IPS-18a (cell line): ENCODE data around the gene TMEM168.

ENCODE experiments used
- H3K27ac ChIP-seq: one replicate; pipeline ENCODE4 v1.5.1; 2013; ENCODE audit warnings: low read length
- H3K27me3 ChIP-seq: one replicate; pipeline ENCODE4 v1.6.1; 2013; ENCODE audit warnings: mild to moderate bottlenecking, low read length; ENCODE audit not compliant: control insufficient read depth, insufficient read depth
- H3K36me3 ChIP-seq: one replicate; pipeline ENCODE4 v1.6.1; 2013; ENCODE audit warnings: low read depth, low read length; ENCODE audit not compliant: control insufficient read depth
- H3K4me1 ChIP-seq: one replicate; pipeline ENCODE4 v1.6.1; 2013; ENCODE audit warnings: low read depth, low read length; ENCODE audit not compliant: control insufficient read depth
- H3K4me3 ChIP-seq: one replicate; pipeline ENCODE4 v1.5.1; 2013; ENCODE audit warnings: low read length
- H3K9ac ChIP-seq: one replicate; pipeline ENCODE4 v1.6.1; 2013; ENCODE audit warnings: mild to moderate bottlenecking, low read length, moderate library complexity
- H3K9me3 ChIP-seq: one replicate; pipeline ENCODE4 v1.6.1; 2013; ENCODE audit warnings: low read depth, low read length; ENCODE audit not compliant: control insufficient read depth

TMEM168 gene

DNA sequence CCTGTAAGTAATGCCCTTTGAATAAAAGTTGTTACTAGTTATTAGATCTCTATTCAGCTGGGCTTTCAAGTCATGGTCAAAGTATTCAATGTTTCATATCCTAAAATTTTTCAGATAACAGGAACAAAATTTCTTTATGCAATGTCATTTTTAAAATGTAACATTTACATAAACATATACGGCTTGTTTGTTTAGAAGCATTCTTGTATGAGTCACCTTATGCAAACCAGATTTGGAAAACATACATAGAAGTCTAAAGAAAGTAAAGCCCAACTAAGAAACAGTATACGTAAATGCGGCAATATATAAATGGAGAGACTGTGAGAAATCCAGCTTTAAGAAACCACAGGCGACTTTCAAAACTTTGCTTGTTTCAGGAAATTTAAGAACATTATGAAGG is 10.5 kb downstream of the TMEM168 start:
- Histone ChIP-seq H3K4me3 (no peak overlapping the region), H3K27me3 (no peaks in the 10 kb centered on the region), H3K27ac (no peak overlapping the region), H3K9me3 (no peaks in the 10 kb centered on the region), H3K9ac (no peak overlapping the region), H3K4me1 (no peaks in the 10 kb centered on the region), H3K36me3 (no peaks in the 10 kb centered on the region)

DNA sequence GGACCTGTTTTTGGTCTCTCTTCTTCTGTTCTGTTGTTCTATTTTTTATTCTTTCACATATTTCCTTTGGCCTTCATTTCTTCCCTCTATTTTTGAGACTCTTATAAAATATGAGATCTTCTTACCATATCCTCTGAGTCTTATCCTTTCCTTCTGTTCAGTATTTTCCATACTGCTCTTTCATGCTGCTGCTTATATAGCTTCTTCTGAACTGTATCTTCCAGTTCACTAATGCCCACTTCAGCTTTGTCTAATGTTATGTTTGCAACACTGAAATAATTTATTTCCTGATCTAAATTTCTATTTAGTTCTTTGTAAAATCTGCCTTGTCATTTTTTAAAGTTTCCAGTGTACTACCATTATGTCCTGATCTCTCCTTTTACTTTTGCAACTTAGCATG is 12.8 kb downstream of the TMEM168 start:
- Histone ChIP-seq H3K9ac (no peak overlapping the region), H3K4me1 (no peaks in the 10 kb centered on the region), H3K4me3 (no peak overlapping the region), H3K36me3 (no peaks in the 10 kb centered on the region), H3K27me3 (no peaks in the 10 kb centered on the region), H3K9me3 (no peaks in the 10 kb centered on the region), H3K27ac (no peak overlapping the region)

DNA sequence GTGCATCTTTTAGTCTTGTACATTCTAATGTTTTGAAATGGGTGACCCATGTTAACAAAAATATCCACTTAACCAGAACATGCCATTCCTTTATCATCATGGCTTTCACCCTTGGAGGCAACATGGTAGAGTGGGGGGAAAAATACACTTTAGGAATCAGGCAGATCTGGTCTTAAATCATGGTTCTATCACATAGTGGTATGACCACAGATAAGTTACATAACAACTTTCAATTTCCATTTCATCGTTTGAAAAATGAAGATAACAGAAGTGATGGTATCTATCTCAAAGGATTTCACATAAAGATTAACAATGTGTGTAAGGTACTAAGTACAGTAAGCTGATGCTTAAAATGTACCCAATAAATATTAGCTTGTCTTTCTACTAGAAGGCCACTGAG is 19.0 kb downstream of the TMEM168 start:
- no peaks in the 10 kb centered on the region for H3K4me1 ChIP-seq
- H3K36me3 ChIP-seq, result no peaks in the 10 kb centered on the region
- no peak overlapping the region for H3K9ac ChIP-seq
- H3K27me3 ChIP-seq, result no peaks in the 10 kb centered on the region
- no peak overlapping the region for H3K4me3 ChIP-seq
- H3K27ac ChIP-seq, result no peak overlapping the region
- no peaks in the 10 kb centered on the region for H3K9me3 ChIP-seq

DNA sequence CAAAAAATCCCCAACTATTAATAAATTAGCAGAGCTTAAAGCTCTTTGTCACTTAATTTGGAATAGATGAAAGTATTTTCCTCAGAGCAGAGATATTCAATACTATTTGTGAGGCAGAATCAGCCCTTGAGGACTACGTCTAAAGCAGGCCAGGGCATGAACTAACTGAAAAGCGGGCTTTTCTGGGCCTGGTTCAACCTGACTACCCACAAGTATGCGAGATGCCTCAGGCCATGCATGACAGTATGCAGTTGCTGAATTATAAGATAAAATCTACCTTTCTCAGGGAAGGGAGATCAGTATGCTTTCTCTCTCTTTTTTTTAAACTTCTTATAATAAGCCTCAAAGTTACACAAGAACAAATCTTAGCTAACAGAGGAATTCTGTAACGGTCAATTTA is 20.1 kb downstream of the TMEM168 start:
- no peak overlapping the region for H3K4me3 ChIP-seq
- H3K9ac ChIP-seq, result no peak overlapping the region
- no peaks in the 10 kb centered on the region for H3K4me1 ChIP-seq
- H3K27ac ChIP-seq, result no peak overlapping the region
- no peaks in the 10 kb centered on the region for H3K36me3 ChIP-seq
- no peaks in the 10 kb centered on the region for H3K9me3 ChIP-seq
- no peaks in the 10 kb centered on the region for H3K27me3 ChIP-seq

DNA sequence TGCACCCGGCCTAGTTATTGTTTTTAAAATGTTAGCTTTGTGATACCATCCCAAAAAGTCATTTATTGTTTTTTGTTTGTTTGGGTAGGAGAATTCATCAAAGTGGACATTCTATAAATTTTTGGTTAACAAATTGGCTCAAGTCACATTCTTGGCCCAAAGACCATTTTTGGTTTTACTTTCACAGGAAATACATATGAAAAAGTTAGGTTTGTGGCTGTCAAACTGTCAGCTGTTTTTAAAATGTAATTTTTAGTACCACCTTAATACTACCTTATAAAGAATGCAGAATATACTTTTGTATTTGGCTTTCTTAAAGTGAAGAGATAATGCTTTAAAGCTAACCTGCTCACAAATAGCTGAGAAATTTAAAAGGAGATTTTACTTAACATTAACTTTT is 25.1 kb downstream of the TMEM168 start:
- Histone ChIP-seq H3K36me3 (no peaks in the 10 kb centered on the region), H3K27ac (no peak overlapping the region), H3K27me3 (no peaks in the 10 kb centered on the region), H3K9me3 (no peaks in the 10 kb centered on the region), H3K4me3 (no peak overlapping the region), H3K9ac (no peak overlapping the region), H3K4me1 (no peaks in the 10 kb centered on the region)

DNA sequence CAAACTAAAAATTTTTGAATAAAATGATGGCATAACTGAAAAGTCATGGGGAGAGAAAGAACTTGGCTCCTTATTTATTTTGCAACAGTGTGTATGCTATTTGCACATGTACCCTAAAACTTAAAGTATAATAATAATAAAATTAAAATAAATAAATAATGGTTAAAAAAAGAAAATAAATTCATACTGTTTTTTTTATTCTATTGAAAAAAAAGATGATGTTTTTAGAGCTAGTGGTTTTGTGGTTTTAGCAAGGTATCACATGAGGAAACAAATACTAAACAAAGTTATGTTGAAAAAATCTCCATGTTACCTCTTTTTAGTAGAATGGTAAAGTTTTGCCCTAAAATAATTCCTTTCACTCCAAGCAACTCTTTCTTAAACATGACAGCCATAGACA is 26.2 kb downstream of the TMEM168 start:
- Histone ChIP-seq H3K36me3 (no peaks in the 10 kb centered on the region), H3K4me3 (no peak overlapping the region), H3K9ac (no peak overlapping the region), H3K27me3 (no peaks in the 10 kb centered on the region), H3K4me1 (no peaks in the 10 kb centered on the region), H3K27ac (no peak overlapping the region), H3K9me3 (no peaks in the 10 kb centered on the region)

DNA sequence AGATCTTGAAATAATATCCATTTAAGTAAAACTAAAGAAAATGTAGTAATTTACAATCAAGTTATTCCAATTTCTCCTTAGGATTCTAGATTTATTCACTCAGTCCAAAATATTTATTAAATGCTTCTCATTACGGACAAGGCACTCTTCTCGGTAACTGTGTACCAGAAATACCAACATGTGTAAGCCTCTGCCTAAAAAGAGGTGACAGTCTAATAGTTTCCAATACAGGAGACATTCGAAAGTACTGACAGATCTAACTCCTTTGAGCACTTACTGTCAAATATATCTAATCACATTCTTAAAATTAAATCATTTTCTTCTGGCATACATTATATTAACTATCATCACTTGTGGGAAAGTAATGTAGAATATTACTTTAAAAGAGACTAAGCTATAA is 26.9 kb downstream of the TMEM168 start:
- Histone ChIP-seq H3K4me1 (no peaks in the 10 kb centered on the region), H3K36me3 (no peaks in the 10 kb centered on the region), H3K9ac (no peak overlapping the region), H3K27me3 (no peaks in the 10 kb centered on the region), H3K9me3 (no peaks in the 10 kb centered on the region), H3K27ac (no peak overlapping the region), H3K4me3 (no peak overlapping the region)

DNA sequence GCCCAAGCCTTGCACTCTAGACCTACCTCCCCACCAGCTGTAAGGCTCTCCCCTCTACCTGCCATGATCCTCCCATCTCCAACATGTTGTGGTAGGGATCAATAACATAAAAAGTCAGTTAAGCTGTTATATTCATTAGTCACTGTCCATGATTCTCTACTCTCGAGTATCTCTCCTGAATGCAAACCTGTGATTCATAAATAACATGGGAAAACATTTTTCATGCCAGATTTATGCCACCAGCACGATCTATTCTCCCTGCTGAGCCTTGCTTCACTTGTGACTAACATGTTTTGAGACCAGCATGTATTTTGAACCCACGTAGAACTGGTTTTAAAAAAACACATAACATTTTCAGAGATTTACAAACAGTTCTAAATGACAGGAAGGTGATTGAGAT is 30.3 kb downstream of the TMEM168 start:
- Histone ChIP-seq H3K27me3 (no peaks in the 10 kb centered on the region), H3K27ac (no peak overlapping the region), H3K9ac (no peak overlapping the region), H3K9me3 (no peaks in the 10 kb centered on the region), H3K4me3 (no peak overlapping the region), H3K4me1 (no peaks in the 10 kb centered on the region), H3K36me3 (no peaks in the 10 kb centered on the region)

DNA sequence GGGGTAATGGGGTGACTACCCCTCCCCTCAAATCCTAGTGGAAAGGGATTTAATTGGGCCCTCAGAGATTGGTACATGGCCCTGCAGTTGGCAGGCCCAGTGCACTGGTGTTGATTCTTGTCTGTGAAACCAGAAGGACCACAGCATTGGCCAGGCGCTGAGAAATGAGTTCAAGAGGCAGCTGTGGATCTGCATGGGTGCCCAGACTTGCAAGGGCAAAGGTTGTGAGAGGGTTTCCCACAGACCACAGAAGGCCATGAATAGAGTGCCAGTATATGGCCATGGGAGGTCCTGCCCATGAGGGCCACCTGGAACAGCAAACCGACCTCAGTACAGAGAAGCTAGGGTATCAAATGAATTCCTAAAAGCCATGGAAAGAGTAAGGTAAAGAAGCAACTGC is 32.9 kb downstream of the TMEM168 start:
- Histone ChIP-seq H3K9ac (no peak overlapping the region), H3K4me1 (no peaks in the 10 kb centered on the region), H3K4me3 (no peak overlapping the region), H3K36me3 (no peaks in the 10 kb centered on the region), H3K27ac (no peak overlapping the region), H3K9me3 (no peaks in the 10 kb centered on the region), H3K27me3 (no peaks in the 10 kb centered on the region)

DNA sequence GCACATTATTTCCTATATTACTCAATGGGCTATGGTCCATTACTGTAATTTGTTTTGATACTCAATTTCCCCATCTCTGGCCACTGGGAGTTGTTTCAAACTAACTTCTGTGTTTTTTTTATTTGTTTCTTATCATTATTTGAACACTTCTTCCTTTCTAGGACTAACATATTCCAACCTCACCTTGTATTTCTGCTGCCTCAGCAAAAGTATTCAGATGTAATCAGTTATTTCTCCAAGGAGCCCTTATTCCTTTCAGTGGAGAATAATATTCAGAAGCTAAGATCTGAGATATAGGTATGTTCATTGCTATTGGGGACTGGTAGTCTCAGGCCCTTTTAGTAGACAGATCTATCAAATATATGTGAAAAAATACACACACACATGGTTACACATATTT is 36.9 kb downstream of the TMEM168 start:
- Histone ChIP-seq H3K27me3 (no peaks in the 10 kb centered on the region), H3K36me3 (no peaks in the 10 kb centered on the region), H3K4me1 (no peaks in the 10 kb centered on the region), H3K9me3 (no peaks in the 10 kb centered on the region), H3K27ac (no peak overlapping the region), H3K9ac (no peak overlapping the region), H3K4me3 (no peak overlapping the region)

DNA sequence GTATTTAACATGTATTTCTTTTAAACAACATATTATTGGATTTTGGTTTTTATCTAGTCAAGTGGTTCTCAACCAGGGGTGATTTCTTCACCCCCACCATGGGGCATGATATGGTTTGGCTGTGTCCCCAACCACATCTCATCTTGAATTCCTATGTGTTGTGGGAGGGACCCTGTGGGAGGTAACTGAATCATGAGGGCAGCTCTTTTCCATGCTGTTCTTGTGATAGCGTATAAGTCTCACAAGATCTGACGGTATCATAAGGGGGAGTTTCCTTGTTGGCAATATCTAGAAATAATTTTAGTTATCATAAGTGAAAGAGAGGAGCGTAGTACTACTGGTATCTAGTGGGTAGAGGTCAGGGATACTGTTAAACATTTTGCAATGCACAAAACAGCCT is 37.6 kb downstream of the TMEM168 start:
- H3K4me3 ChIP-seq, result no peak overlapping the region
- no peak overlapping the region for H3K27ac ChIP-seq
- H3K27me3 ChIP-seq, result no peaks in the 10 kb centered on the region
- H3K9me3 ChIP-seq, result no peaks in the 10 kb centered on the region
- no peak overlapping the region for H3K9ac ChIP-seq
- no peaks in the 10 kb centered on the region for H3K4me1 ChIP-seq
- no peaks in the 10 kb centered on the region for H3K36me3 ChIP-seq

DNA sequence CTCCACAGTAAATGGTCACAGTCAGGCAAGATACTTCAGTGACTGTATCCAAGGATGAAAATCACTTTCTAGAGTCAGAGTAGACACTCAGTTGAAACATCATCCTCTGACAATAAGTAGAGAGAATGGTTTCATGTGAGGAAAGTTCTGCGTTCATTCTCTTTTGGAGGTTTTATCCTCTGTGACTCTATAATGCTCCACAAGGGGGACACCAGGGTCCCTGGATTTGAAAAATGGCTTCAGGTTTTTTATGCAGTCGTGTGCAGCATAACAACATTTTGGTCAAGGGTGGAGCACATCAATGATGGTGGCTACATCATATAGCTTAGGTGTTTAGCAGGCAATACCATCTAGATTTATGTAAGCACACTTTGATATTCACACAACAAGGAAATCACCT is 40.4 kb downstream of the TMEM168 start:
- Histone ChIP-seq H3K9me3 (no peaks in the 10 kb centered on the region), H3K27me3 (no peaks in the 10 kb centered on the region), H3K27ac (no peak overlapping the region), H3K9ac (no peak overlapping the region), H3K36me3 (no peaks in the 10 kb centered on the region), H3K4me3 (no peak overlapping the region), H3K4me1 (no peaks in the 10 kb centered on the region)

DNA sequence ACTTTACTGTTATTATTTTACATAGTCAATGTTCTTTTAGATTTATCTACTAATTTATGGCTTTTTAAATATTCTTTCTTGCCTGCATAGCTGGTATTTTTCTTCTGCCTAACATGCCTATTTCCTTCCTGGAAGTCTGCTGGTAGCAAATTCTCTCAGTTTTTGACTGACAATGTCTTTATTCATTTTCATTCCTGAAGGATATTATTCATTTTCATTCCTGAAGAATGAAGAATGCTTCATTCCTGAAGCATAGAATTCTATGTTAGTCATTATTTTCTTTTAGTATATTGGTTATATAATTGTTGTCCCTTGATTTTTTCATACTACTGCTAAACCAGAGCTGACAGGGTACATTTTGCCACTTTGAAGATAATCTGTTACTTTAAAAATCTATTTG is 41.8 kb downstream of the TMEM168 start:
- Histone ChIP-seq H3K36me3 (no peaks in the 10 kb centered on the region), H3K4me3 (no peak overlapping the region), H3K4me1 (no peaks in the 10 kb centered on the region), H3K27me3 (no peaks in the 10 kb centered on the region), H3K9ac (no peak overlapping the region), H3K9me3 (no peaks in the 10 kb centered on the region), H3K27ac (no peak overlapping the region)
